Left forelimb (tissue), 1 donor: Measurements from ENCODE around the gene TMUB1.
"Not testable (repeated sequence)": the region's sequence is repeated elsewhere in the genome, so short reads cannot be mapped to it uniquely, and the experiment has no call there.

Experiments
- DNase-seq: peaks from one replicate; pipeline ENCODE4 v3.0.0-alpha.2; 2018; ENCODE audit warnings: low spot score

TMUB1 gene

DNA sequence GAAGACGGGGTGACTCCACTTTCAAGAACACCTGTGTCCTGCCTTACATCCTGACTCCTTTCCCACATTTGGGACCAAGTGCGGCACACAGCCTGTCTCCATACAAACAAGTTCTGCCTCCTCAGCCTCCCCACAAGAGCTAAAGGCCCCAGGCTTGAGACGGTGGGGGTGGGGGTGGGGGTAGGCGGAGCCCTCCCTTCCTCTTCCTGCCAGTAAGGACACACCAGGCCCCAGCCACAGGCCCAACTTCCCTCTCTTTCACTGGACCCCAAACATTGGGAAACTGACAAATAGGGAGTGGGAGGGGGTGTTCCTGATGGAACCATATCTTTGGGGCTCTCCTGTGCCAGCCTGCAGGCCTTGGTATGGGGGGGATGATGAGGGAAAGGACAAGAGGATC, 30.2 kb downstream of the TMUB1 start:
- no peak for DNase-seq

GRCh38 chr7:151051108-151051507, 32.2 kb downstream of the TMUB1 start:
- DNase-seq = peak; percentile 82

DNA sequence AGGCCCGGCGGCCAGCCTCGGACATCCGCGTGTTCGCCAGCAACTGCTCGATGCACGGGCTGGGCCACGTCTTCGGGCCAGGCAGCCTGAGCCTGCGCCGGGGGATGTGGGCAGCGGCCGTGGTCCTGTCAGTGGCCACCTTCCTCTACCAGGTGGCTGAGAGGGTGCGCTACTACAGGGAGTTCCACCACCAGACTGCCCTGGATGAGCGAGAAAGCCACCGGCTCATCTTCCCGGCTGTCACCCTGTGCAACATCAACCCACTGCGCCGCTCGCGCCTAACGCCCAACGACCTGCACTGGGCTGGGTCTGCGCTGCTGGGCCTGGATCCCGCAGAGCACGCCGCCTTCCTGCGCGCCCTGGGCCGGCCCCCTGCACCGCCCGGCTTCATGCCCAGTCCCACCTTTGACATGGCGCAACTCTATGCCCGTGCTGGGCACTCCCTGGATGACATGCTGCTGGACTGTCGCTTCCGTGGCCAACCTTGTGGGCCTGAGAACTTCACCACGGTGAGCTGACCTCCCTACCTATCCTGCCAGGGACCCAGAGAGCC, 34.3 kb downstream of the TMUB1 start:
- no peak for DNase-seq

- no peak for DNase-seq
Observed at GRCh38 chr7:151047976-151048815, 35.1 kb downstream of the TMUB1 start, which contains the start of gene ASIC3. ASIC3 (plus strand) TSS chr7:151048531; CDS start chr7:151048886, 355 bp downstream.

GRCh38 chr7:151046603-151047573, 36.4 kb downstream of the TMUB1 start:
- DNase-seq = no peak

DNA sequence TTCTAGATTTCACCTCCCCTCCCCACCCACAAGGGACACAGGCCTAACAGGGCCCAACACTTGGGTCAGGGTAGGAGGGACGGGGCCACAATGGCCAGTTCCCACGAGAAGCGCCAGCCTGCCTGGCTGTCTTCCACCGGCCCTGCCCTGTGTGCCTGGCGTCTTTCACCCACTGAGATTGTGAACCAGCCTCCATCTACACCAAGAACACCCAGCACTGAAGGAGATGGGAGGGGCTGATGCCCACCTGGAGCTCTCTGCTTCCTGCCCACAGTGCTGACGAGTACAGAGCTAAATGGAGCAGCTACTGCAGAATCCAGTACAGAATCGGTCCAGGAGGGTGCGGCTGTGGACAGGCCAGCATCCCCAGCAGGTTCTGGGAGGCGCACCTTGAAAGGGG, 37.3 kb downstream of the TMUB1 start:
- no peak for DNase-seq

GRCh38 chr7:151045262-151045661, 38.0 kb downstream of the TMUB1 start:
- DNase-seq = no peak

- no peak for DNase-seq
Observed at GRCh38 chr7:151043959-151044358, 39.3 kb downstream of the TMUB1 start.

DNA sequence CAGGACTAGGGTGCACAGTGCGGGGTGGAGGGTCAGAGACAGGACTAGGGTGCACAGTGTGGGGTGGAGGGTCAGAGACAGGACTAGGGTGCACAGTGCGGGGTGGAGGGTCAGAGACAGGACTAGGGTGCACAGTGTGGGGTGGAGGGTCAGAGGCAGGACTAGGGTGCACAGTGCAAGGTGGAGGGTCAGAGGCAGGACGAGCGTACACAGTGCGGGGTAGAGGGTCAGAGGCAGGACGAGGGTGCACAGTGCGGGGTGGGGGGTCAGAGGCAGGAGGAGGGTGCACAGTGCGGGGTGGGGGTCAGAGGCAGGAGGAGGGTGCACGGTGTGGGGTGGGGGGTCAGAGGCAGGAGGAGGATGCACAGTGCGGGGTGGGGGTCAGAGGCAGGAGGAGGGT, 39.8 kb downstream of the TMUB1 start:
- not testable (repeated sequence) for DNase-seq

DNA sequence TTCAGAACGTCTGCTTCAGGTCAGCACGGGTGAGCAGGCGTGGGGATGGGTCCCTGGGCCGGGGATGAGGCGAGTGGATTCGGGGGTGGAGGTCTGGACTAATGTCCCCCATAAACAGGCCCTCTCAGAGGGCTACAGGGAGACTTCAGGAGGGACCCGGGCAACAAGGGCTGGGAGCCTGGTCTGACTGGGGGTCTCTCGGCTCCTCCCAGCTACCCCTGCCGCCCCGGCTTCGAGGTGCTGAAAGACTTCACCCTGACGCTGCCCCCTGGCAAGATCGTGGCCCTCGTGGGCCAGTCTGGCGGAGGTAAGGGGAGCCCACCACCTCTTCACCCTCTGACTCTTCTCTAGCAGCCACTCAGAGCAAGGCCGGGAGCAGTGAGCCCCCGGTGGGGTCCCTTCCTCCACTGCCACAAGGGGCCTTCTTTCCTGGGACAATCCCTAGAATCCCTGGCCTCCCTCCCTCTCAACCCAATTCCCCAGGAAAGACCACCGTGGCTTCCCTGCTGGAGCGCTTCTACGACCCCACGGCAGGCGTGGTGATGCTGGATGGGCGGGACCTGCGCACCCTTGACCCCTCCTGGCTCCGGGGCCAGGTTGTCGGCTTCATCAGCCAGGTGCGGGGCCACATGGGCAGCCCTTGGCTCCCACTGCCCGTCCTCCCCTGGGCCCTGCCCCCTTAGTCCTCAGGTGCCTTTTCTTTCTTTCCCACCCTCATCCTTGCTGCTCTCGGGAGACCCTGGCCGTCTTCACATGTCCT, 42.5 kb downstream of the TMUB1 start:
- no peak for DNase-seq

GRCh38 chr7:151039850-151040548, 43.3 kb downstream of the TMUB1 start:
- no peak for DNase-seq

GRCh38 chr7:151038951-151039849, 44.1 kb downstream of the TMUB1 start:
- no peak for DNase-seq

DNA sequence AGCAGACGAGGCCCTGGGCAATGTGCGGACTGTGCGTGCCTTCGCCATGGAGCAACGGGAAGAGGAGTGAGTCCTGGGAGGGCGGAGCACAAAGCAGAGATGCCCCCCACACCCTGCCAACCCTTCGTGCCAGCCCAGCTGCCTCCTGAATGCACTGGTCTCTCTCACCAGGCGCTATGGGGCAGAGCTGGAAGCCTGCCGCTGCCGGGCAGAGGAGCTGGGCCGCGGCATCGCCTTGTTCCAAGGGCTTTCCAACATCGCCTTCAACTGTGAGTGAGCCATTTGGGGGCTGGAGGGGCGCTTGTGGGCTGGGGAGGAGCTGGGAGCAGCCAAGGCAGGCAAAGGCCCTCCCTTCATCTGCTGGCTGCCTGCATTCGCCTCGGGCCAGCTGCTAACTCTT, 47.4 kb downstream of the TMUB1 start:
- no peak for DNase-seq

DNA sequence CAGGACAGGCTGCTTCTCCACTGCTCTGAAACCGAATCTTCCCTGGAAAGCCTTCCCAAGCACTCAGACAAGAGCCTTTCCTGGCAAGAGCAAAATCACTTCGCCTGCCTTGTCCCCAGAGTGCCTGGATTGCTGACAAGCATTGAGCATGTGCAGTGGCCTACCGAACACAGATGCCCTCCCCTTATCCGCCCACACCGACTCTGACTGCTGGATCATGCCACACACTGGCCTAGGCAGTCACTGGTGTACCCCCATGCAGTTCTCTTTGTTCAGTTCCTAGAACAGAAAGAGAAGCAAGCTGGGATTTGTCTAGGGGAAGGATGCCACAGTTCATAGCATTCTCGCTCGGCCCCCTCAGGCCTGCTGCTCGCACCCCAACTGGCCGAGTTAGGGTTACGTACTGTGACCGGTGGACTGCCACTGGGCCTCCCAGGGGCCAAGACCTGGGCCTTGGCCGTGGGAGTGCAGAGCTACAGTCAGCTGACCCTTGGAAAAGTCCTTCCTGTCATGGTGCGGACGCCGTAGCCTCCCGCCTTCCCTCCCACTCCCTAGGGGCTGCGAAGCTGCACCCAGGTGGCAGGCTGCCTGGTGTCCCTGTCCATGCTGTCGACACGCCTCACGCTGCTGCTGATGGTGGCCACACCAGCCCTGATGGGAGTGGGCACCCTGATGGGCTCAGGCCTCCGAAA, 48.1 kb downstream of the TMUB1 start:
- no peak for DNase-seq

DNA sequence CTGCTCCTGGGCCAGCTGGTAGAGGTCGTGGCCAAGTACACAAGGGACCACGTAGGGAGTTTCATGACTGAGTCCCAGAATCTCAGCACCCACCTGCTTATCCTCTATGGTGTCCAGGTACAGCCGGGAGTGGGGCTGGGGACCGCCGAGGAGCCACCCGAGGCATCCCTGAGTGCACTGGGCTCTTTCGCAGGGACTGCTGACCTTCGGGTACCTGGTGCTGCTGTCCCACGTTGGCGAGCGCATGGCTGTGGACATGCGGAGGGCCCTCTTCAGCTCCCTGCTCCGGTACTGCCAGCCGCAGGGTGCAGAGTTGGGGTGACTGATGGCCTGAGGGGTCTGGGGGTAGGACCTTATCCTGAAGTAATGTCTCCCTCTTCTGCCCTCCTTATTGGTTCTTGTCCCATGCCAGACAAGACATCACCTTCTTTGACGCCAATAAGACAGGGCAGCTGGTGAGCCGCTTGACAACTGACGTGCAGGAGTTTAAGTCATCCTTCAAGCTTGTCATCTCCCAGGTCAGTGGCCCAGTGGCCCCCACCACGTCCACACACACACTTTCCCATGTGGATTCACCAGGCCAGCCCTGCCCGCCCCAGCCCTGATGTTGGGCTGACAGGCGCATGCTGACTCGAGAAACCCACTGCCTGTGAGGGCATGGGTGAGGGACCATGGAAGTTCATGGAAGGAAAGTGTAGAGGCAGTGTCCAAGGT, 48.8 kb downstream of the TMUB1 start:
- DNase-seq = no peak

GRCh38 chr7:151033864-151034249, 49.4 kb downstream of the TMUB1 start:
- no peak for DNase-seq

GRCh38 chr7:151032936-151033863, 50.1 kb downstream of the TMUB1 start:
- DNase-seq = no peak
